Mesenchymal stem cell (in vitro differentiated cells and primary cell): Measurements from ENCODE around the gene CMPK1.

Source experiments
- DNase-seq: peaks from one replicate; pipeline ENCODE4 v3.0.0-alpha.2; 2013
- H2AFZ ChIP-seq: one replicate; pipeline ENCODE4 v1.6.1; 2013; ENCODE audit warnings: low read depth, mild to moderate bottlenecking, control low read depth, inconsistent platforms, low read length, moderate library complexity
- H2AK5ac ChIP-seq: 2 replicates; pipeline ENCODE4 v1.6.1; 2013; ENCODE audit warnings: low read length, moderate library complexity, mild to moderate bottlenecking, inconsistent platforms; ENCODE audit not compliant: severe bottlenecking
- H2BK120ac ChIP-seq: one replicate; pipeline ENCODE4 v1.6.1; 2013; ENCODE audit warnings: low read depth, mild to moderate bottlenecking, inconsistent platforms, low read length, moderate library complexity
- H2BK12ac ChIP-seq, 2 experiments: one replicate each; pipeline ENCODE4 v1.6.1; 2013; ENCODE audit warnings: inconsistent platforms in 2 of 2, low read length in 2 of 2, mild to moderate bottlenecking in 2 of 2, moderate library complexity in 2 of 2, control low read depth in 1 of 2
- H2BK15ac ChIP-seq: one replicate; pipeline ENCODE4 v1.6.1; 2013; ENCODE audit warnings: mild to moderate bottlenecking, low read depth, inconsistent platforms; ENCODE audit not compliant: poor library complexity, severe bottlenecking
- H2BK5ac ChIP-seq: 2 replicates; pipeline ENCODE4 v1.6.1; 2013; ENCODE audit warnings: low read depth, mild to moderate bottlenecking, low read length, control low read depth, inconsistent platforms; ENCODE audit not compliant: poor library complexity, severe bottlenecking
- H3K14ac ChIP-seq, 2 experiments: one replicate each; pipeline ENCODE4 v1.6.1; 2013; ENCODE audit warnings: inconsistent platforms in 2 of 2, low read length in 2 of 2, control low read depth in 1 of 2, mild to moderate bottlenecking in 1 of 2, moderate library complexity in 1 of 2
- H3K18ac ChIP-seq, 2 experiments: one replicate each; pipeline ENCODE4 v1.6.1; 2013; ENCODE audit warnings: inconsistent platforms in 2 of 2, low read length in 2 of 2, control low read depth in 1 of 2, low read depth in 1 of 2, mild to moderate bottlenecking in 1 of 2
- H3K23ac ChIP-seq, 2 experiments: one replicate each; pipeline ENCODE4 v1.6.1; 2013; ENCODE audit warnings: inconsistent platforms in 2 of 2, low read length in 2 of 2, mild to moderate bottlenecking in 2 of 2, moderate library complexity in 2 of 2, control low read depth in 1 of 2
- H3K27ac ChIP-seq: 2 replicates; pipeline ENCODE4 v1.5.1; 2013; ENCODE audit warnings: mild to moderate bottlenecking, moderate library complexity, low read length, control low read depth, inconsistent platforms; ENCODE audit not compliant: poor library complexity, severe bottlenecking
- H3K27me3 ChIP-seq, 2 experiments: 2 replicates each; pipeline versions ENCODE4 v1.6.1 to v1.7.0; 2013; ENCODE audit warnings: low read length in 2 of 2, mild to moderate bottlenecking in 2 of 2, moderate library complexity in 2 of 2, control low read depth in 1 of 2, inconsistent platforms in 1 of 2; ENCODE audit not compliant: control insufficient read depth in 1 of 2, insufficient read depth in 1 of 2
- H3K36me3 ChIP-seq, 2 experiments: 2 replicates each; pipeline versions ENCODE4 v1.6.1 to v1.7.0; 2013; ENCODE audit warnings: low read length in 2 of 2, control low read depth in 1 of 2, inconsistent platforms in 1 of 2, low read depth in 1 of 2, mild to moderate bottlenecking in 1 of 2; ENCODE audit not compliant: insufficient read depth in 2 of 2, control insufficient read depth in 1 of 2
- H3K4ac ChIP-seq, 2 experiments: one replicate each; pipeline ENCODE4 v1.6.1; 2013; ENCODE audit warnings: inconsistent platforms in 2 of 2, low read length in 2 of 2, mild to moderate bottlenecking in 2 of 2, moderate library complexity in 2 of 2, control low read depth in 1 of 2, low read depth in 1 of 2
- H3K4me1 ChIP-seq: 2 replicates; pipeline ENCODE4 v1.6.1; 2013; ENCODE audit warnings: low read depth, low read length, control low read depth; ENCODE audit not compliant: control insufficient read depth, insufficient read depth
- H3K4me2 ChIP-seq: 2 replicates; pipeline ENCODE4 v1.6.1; 2013; ENCODE audit warnings: low read length, mild to moderate bottlenecking, inconsistent platforms; ENCODE audit not compliant: poor library complexity, severe bottlenecking
- H3K4me3 ChIP-seq, 2 experiments: 2 replicates each; pipeline versions ENCODE4 v1.5.1 to v1.7.0; 2013; ENCODE audit warnings: low read length in 2 of 2, mild to moderate bottlenecking in 2 of 2, control low read depth in 1 of 2, low read depth in 1 of 2; ENCODE audit not compliant: insufficient read depth in 1 of 2
- H3K79me1 ChIP-seq: replicated peaks from 2 replicates; pipeline ENCODE4 v1.6.1; 2013; ENCODE audit warnings: mild to moderate bottlenecking, control low read depth, low read length, inconsistent platforms; ENCODE audit not compliant: poor library complexity, severe bottlenecking
- H3K9ac ChIP-seq: 2 replicates; pipeline ENCODE4 v1.7.0; 2013; ENCODE audit warnings: mild to moderate bottlenecking, low read length, moderate library complexity
- H3K9me3 ChIP-seq: 2 replicates; pipeline ENCODE4 v1.7.0; 2013; ENCODE audit warnings: mild to moderate bottlenecking, low read length; ENCODE audit not compliant: control insufficient read depth
- H4K8ac ChIP-seq: one replicate; pipeline ENCODE4 v1.6.1; 2013; ENCODE audit warnings: inconsistent platforms, mild to moderate bottlenecking, low read length, moderate library complexity
- H4K91ac ChIP-seq: one replicate; pipeline ENCODE4 v1.6.1; 2013; ENCODE audit warnings: mild to moderate bottlenecking, low read length, inconsistent platforms
- whole genome bisulfite sequencing: methylation state at CpG from one replicate; pipeline ENCODE4 v1.1.7; 2013; ENCODE audit warnings: mixed read lengths; 5-methylcytosine and 5-hydroxymethylcytosine counted together

The CMPK1 gene

GRCh38 chr1:47361380-47361779 lies 27.8 kb downstream of the CMPK1 start:
- Histone ChIP-seq H3K27ac (no peak overlapping the region), H3K4ac (no peak overlapping the region), H3K4me2 (no peak overlapping the region), H2AK5ac (no peak overlapping the region), H3K4me3 (no peak overlapping the region), H3K4me1 (no peaks in the 10 kb centered on the region), H3K23ac (no peak overlapping the region), H2BK120ac (no peak overlapping the region), H2BK15ac (no peak overlapping the region), H3K79me1 (peaks cover 11% of the 10 kb centered on the region), H4K8ac (no peak overlapping the region), H3K9me3 (no peaks in the 10 kb centered on the region), H2AFZ (no peak overlapping the region), H3K9ac (no peak overlapping the region), H3K14ac (no peak overlapping the region), H2BK5ac (no peak overlapping the region), H4K91ac (no peak overlapping the region), H3K27me3 (no peaks in the 10 kb centered on the region), H3K36me3 (peaks cover 4 to 6% of the 10 kb centered on the region in 2 experiments), H3K18ac (no peak overlapping the region), H2BK12ac (no peak overlapping the region)
- no peak for DNase-seq
- 100% methylated on average over 2 of the region's 3 CpGs for WGBS

GRCh38 chr1:47362828-47363227 lies 29.2 kb downstream of the CMPK1 start:
- no peak for DNase-seq
- Histone ChIP-seq H3K23ac (no peak overlapping the region), H2BK12ac (no peak overlapping the region), H4K91ac (no peak overlapping the region), H2BK15ac (no peak overlapping the region), H3K4ac (no peak overlapping the region), H4K8ac (no peak overlapping the region), H3K18ac (no peak overlapping the region), H2BK5ac (no peak overlapping the region), H3K4me1 (no peaks in the 10 kb centered on the region), H3K79me1 (peaks cover 8% of the 10 kb centered on the region), H3K14ac (no peak overlapping the region), H3K9me3 (no peaks in the 10 kb centered on the region), H3K36me3 (peaks cover 0 to 3% of the 10 kb centered on the region in 2 experiments), H3K27ac (no peak overlapping the region), H2BK120ac (no peak overlapping the region), H3K4me3 (no peak overlapping the region), H3K4me2 (no peak overlapping the region), H3K27me3 (no peaks in the 10 kb centered on the region), H3K9ac (no peak overlapping the region), H2AFZ (no peak overlapping the region), H2AK5ac (no peak overlapping the region)
- WGBS, result 100% methylated on average over 1 of the region's 1 CpG

- no peak overlapping the region for H2AK5ac ChIP-seq
- no peak overlapping the region for H3K4ac ChIP-seq
- no peak overlapping the region for H4K8ac ChIP-seq
- H3K4me2 ChIP-seq, result no peak overlapping the region
- no peak overlapping the region for H3K9ac ChIP-seq
- H3K79me1 ChIP-seq, result peaks cover 7% of the 10 kb centered on the region
- no peak overlapping the region for H3K4me3 ChIP-seq
- H2AFZ ChIP-seq, result no peak overlapping the region
- H2BK120ac ChIP-seq, result no peak overlapping the region
- H3K36me3 ChIP-seq, result peaks cover 19 to 30% of the 10 kb centered on the region in 2 experiments
- H3K9me3 ChIP-seq, result no peaks in the 10 kb centered on the region
- no peak overlapping the region for H3K18ac ChIP-seq
- no peak overlapping the region for H3K23ac ChIP-seq
- no peak overlapping the region for H4K91ac ChIP-seq
- no peaks in the 10 kb centered on the region for H3K27me3 ChIP-seq
- DNase-seq, result no peak
- no peak overlapping the region for H2BK12ac ChIP-seq
- no peak overlapping the region for H2BK15ac ChIP-seq
- no peaks in the 10 kb centered on the region for H3K4me1 ChIP-seq
- H2BK5ac ChIP-seq, result no peak overlapping the region
- no peak overlapping the region for H3K14ac ChIP-seq
- no peak overlapping the region for H3K27ac ChIP-seq
- WGBS, result over 99% methylated on average over 7 of the region's 7 CpGs
Measured at GRCh38 chr1:47367651-47368050, 34.1 kb downstream of the CMPK1 start.

- no peaks in the 10 kb centered on the region for H3K27me3 ChIP-seq
- H2BK12ac ChIP-seq, result no peak overlapping the region
- no peak for DNase-seq
- no peak overlapping the region for H2AK5ac ChIP-seq
- no peak overlapping the region for H3K18ac ChIP-seq
- no peaks in the 10 kb centered on the region for H3K9me3 ChIP-seq
- no peak overlapping the region for H3K9ac ChIP-seq
- no peak overlapping the region for H3K27ac ChIP-seq
- H2BK15ac ChIP-seq, result no peak overlapping the region
- peaks cover 19 to 62% of the 10 kb centered on the region in 2 experiments for H3K36me3 ChIP-seq
- no peak overlapping the region for H3K4me2 ChIP-seq
- no peak overlapping the region for H3K23ac ChIP-seq
- no peak overlapping the region for H2AFZ ChIP-seq
- H3K79me1 ChIP-seq, result peaks cover 4% of the 10 kb centered on the region
- H3K4me1 ChIP-seq, result no peaks in the 10 kb centered on the region
- no peak overlapping the region for H4K8ac ChIP-seq
- no peak overlapping the region for H3K4me3 ChIP-seq
- no peak overlapping the region for H3K14ac ChIP-seq
- H3K4ac ChIP-seq, result no peak overlapping the region
- H4K91ac ChIP-seq, result no peak overlapping the region
- H2BK120ac ChIP-seq, result no peak overlapping the region
- H2BK5ac ChIP-seq, result no peak overlapping the region
Measured at GRCh38 chr1:47371016-47371517, 37.5 kb downstream of the CMPK1 start.
